ENCODE measurements around the gene FRAT2. TPM values are rescaled to one million over a fixed set of nuclear protein-coding genes. Genes with fewer than 3 reads are reported as not detected.

The FRAT2 gene
- total RNA-seq, 2 donors from 2014 or later = 43.0 to 45.3 TPM

- intact Hi-C loops (cut with DNase I) = no loop called here
- no peaks in the 10 kb centered on the region for H3K4me1 ChIP-seq (replicated peaks)
- H3K27me3 ChIP-seq (replicated peaks; ENCODE audit: insufficient read depth) = no peaks in the 10 kb centered on the region
- no peak overlapping the region for H3K4me3 ChIP-seq
- no peaks in the 10 kb centered on the region for H3K9me3 ChIP-seq
- peak overlapping the region; percentile 80 to 96 for H3K27ac ChIP-seq
- WGBS = 17% methylated on average over 11 of the region's 11 CpGs
- H3K36me3 ChIP-seq = no peaks in the 10 kb centered on the region
- DNase-seq (ENCODE audit: low spot score) = peak; percentile 89
- TF ChIP-seq POLR2AphosphoS5 (IDR thresholded peaks at IDR 0.05) (peak; percentile 80), CTCF (IDR thresholded peaks at IDR 0.05) (no peak), POLR2A (IDR thresholded peaks at IDR 0.05) (no peak)
These were observed 2.7 kb upstream of the FRAT2 start for GRCh38 chr10:97336942-97337831.

- Histone ChIP-seq H3K9me3 (no peaks in the 10 kb centered on the region), H3K36me3 (no peaks in the 10 kb centered on the region), H3K4me1 (replicated peaks) (peaks cover 2% of the 10 kb centered on the region), H3K4me3 (no peak overlapping the region), H3K27me3 (replicated peaks; ENCODE audit: insufficient read depth) (no peaks in the 10 kb centered on the region), H3K27ac (peak overlapping the region; percentile 80 to 96)
- intact Hi-C loops (cut with DNase I) = no loop called here
- 32% methylated on average over 5 of the region's 5 CpGs for WGBS
- no peak for DNase-seq (ENCODE audit: low spot score)
- TF ChIP-seq POLR2AphosphoS5 (IDR thresholded peaks at IDR 0.05) (no peak), POLR2A (IDR thresholded peaks at IDR 0.05) (no peak), CTCF (IDR thresholded peaks at IDR 0.05) (no peak)
These were observed 1.9 kb upstream of the FRAT2 start for GRCh38 chr10:97336446-97336845.

GRCh38 chr10:97336006-97336405 is 1.5 kb upstream of the FRAT2 start:
- TF ChIP-seq POLR2AphosphoS5 (IDR thresholded peaks at IDR 0.05) (no peak), CTCF (IDR thresholded peaks at IDR 0.05) (no peak), POLR2A (IDR thresholded peaks at IDR 0.05) (no peak)
- Histone ChIP-seq H3K9me3 (no peaks in the 10 kb centered on the region), H3K27me3 (replicated peaks; ENCODE audit: insufficient read depth) (no peaks in the 10 kb centered on the region), H3K4me3 (no peak overlapping the region), H3K36me3 (no peaks in the 10 kb centered on the region), H3K4me1 (replicated peaks) (peaks cover 5% of the 10 kb centered on the region), H3K27ac (peak overlapping the region; percentile 93 to 96)
- no peak for DNase-seq (ENCODE audit: low spot score)
- intact Hi-C loops (cut with DNase I) = no loop called here
- WGBS = 51% methylated on average over 5 of the region's 5 CpGs

GRCh38 chr10:97335188-97335619 is 675 bp upstream of the FRAT2 start:
- intact Hi-C loops (cut with DNase I) = no loop called here
- WGBS = 9% methylated on average over 25 of the region's 25 CpGs

More at GRCh38 chr10:97335188-97335619, 675 bp upstream of the FRAT2 start:
- no peaks in the 10 kb centered on the region for H3K36me3 ChIP-seq
- peak overlapping the region; percentile 93 to 96 for H3K27ac ChIP-seq
- H3K4me3 ChIP-seq = peak overlapping the region; percentile 82 to 83
- no peak for DNase-seq (ENCODE audit: low spot score)
- H3K4me1 ChIP-seq (replicated peaks) = peaks cover 6% of the 10 kb centered on the region
- TF ChIP-seq POLR2A (IDR thresholded peaks at IDR 0.05) (no peak), POLR2AphosphoS5 (IDR thresholded peaks at IDR 0.05) (no peak), CTCF (IDR thresholded peaks at IDR 0.05) (no peak)
- no peaks in the 10 kb centered on the region for H3K27me3 ChIP-seq (replicated peaks; ENCODE audit: insufficient read depth)
- H3K9me3 ChIP-seq = no peaks in the 10 kb centered on the region

Data from prostate gland (tissue), 2 donors.